ENCODE measurements around the gene STK16.

DNA sequence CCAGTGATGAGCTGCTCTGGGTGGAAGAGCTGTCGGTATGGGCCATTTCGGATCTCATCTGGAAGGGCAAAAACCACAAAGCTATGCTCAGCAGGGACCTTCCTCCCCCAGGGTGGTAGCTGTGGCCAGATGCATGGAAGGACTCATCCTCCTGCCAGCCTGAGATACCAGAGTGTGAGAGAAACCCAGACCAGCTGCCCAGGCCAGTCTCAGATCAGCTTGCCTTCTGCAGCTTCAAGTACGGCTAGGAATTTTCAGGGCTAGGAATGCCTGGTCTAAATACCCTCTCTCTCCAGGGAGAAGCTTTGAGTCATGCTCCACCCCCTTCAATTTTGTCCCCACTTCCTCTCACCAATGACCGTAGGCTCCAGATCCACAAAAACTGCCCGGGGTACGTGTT lies 6.4 kb downstream of the STK16 start:
- TF ChIP-seq, protein P1, sequence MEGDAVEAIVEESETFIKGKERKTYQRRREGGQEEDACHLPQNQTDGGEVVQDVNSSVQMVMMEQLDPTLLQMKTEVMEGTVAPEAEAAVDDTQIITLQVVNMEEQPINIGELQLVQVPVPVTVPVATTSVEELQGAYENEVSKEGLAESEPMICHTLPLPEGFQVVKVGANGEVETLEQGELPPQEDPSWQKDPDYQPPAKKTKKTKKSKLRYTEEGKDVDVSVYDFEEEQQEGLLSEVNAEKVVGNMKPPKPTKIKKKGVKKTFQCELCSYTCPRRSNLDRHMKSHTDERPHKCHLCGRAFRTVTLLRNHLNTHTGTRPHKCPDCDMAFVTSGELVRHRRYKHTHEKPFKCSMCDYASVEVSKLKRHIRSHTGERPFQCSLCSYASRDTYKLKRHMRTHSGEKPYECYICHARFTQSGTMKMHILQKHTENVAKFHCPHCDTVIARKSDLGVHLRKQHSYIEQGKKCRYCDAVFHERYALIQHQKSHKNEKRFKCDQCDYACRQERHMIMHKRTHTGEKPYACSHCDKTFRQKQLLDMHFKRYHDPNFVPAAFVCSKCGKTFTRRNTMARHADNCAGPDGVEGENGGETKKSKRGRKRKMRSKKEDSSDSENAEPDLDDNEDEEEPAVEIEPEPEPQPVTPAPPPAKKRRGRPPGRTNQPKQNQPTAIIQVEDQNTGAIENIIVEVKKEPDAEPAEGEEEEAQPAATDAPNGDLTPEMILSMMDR (conservative IDR thresholded peaks at IDR 0.05; ENCODE audit: low read depth, low read length), result no peak
- TF ChIP-seq POLR2A (IDR thresholded peaks at IDR 0.05; ENCODE audit: low read depth, low read length) (no peak), SMC3 (IDR thresholded peaks at IDR 0.05; ENCODE audit: low read depth, low read length) (no peak), RAD21 (IDR thresholded peaks at IDR 0.05; ENCODE audit: low read length) (no peak), MXI1 (IDR thresholded peaks at IDR 0.05; ENCODE audit: borderline replicate concordance, low read depth, low read length) (no peak), FOS (IDR thresholded peaks at IDR 0.05; ENCODE audit: low read depth, low read length) (no peak), BHLHE40 (IDR thresholded peaks at IDR 0.05; ENCODE audit: low read depth, low read length) (no peak), CEBPB (IDR thresholded peaks at IDR 0.05; ENCODE audit: low read depth, low read length) (no peak), CHD1 (IDR thresholded peaks at IDR 0.05; ENCODE audit: low read depth, low read length) (no peak), MAFK (IDR thresholded peaks at IDR 0.05; ENCODE audit: low read depth, low read length) (no peak)
- TF ChIP-seq, protein P2, sequence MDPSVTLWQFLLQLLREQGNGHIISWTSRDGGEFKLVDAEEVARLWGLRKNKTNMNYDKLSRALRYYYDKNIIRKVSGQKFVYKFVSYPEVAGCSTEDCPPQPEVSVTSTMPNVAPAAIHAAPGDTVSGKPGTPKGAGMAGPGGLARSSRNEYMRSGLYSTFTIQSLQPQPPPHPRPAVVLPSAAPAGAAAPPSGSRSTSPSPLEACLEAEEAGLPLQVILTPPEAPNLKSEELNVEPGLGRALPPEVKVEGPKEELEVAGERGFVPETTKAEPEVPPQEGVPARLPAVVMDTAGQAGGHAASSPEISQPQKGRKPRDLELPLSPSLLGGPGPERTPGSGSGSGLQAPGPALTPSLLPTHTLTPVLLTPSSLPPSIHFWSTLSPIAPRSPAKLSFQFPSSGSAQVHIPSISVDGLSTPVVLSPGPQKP (IDR thresholded peaks at IDR 0.05; ENCODE audit: borderline replicate concordance, low read depth, low read length), result no peak
- TF ChIP-seq, protein P3, sequence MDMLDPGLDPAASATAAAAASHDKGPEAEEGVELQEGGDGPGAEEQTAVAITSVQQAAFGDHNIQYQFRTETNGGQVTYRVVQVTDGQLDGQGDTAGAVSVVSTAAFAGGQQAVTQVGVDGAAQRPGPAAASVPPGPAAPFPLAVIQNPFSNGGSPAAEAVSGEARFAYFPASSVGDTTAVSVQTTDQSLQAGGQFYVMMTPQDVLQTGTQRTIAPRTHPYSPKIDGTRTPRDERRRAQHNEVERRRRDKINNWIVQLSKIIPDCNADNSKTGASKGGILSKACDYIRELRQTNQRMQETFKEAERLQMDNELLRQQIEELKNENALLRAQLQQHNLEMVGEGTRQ (IDR thresholded peaks at IDR 0.05; ENCODE audit: low read depth, low read length), result no peak

All from IMR-90 (cell line).